Activated T-helper 17 cell treated with anti-CD3 and anti-CD28 coated beads, Interleukin-2, amount 50 U/mL, for 72 hours (primary cell): ENCODE measurements around the gene CRYBG3. TPM values are rescaled to one million over a fixed set of nuclear protein-coding genes. Genes with fewer than 3 reads are reported as not detected.

Source experiments
- ATAC-seq: fragments of 150-1000 bp; cut with Tn5 transposase; replicated peaks from 2 replicates; pipeline ENCODE4 v1.10.0; 2021; ENCODE audit warnings: mild to moderate bottlenecking, moderate library complexity
- H3K27ac Mint-ChIP-seq: one replicate; pipeline ENCODE4 v1.8.0; 2022; ENCODE audit warnings: mixed read lengths
- H3K27me3 Mint-ChIP-seq: one replicate; pipeline ENCODE4 v1.8.0; 2022; ENCODE audit warnings: mixed read lengths
- H3K36me3 Mint-ChIP-seq: one replicate; pipeline ENCODE4 v1.8.0; 2022; ENCODE audit warnings: low read depth, mild to moderate bottlenecking, mixed read lengths
- H3K4me1 Mint-ChIP-seq: one replicate; pipeline ENCODE4 v1.8.0; 2022; ENCODE audit warnings: mixed read lengths
- H3K4me3 Mint-ChIP-seq: one replicate; pipeline ENCODE4 v1.8.0; 2022; ENCODE audit warnings: mild to moderate bottlenecking, mixed read lengths
- H3K9me3 Mint-ChIP-seq: one replicate; pipeline ENCODE4 v1.8.0; 2022; ENCODE audit warnings: mixed read lengths
- total RNA-seq, 2 donors: library from RNA; stranded (reverse); gene quantifications; one replicate each; pipeline ENCODE4 v1.2.3, GENCODE V29; 2022

Gene CRYBG3
- total RNA-seq, 2 donors from 2014 or later: 15.3 to 26.7 TPM

GRCh38 chr3:97862582-97862981, 40.8 kb downstream of the CRYBG3 start:
- Mint-ChIP-seq H3K4me3 (no peak overlapping the region), H3K27ac (no peak overlapping the region), H3K27me3 (no peaks in the 10 kb centered on the region), H3K36me3 (peaks cover 12% of the 10 kb centered on the region), H3K4me1 (no peaks in the 10 kb centered on the region), H3K9me3 (no peaks in the 10 kb centered on the region)
- no peak for ATAC-seq

GRCh38 chr3:97863031-97863430, 41.2 kb downstream of the CRYBG3 start:
- Mint-ChIP-seq H3K27ac (no peak overlapping the region), H3K4me3 (no peak overlapping the region), H3K27me3 (no peaks in the 10 kb centered on the region), H3K9me3 (no peaks in the 10 kb centered on the region), H3K36me3 (peaks cover 12% of the 10 kb centered on the region), H3K4me1 (no peaks in the 10 kb centered on the region)
- no peak for ATAC-seq

- no peak for ATAC-seq
- Mint-ChIP-seq H3K4me1 (no peaks in the 10 kb centered on the region), H3K4me3 (no peak overlapping the region), H3K9me3 (no peaks in the 10 kb centered on the region), H3K27me3 (no peaks in the 10 kb centered on the region), H3K36me3 (peaks cover 12% of the 10 kb centered on the region), H3K27ac (no peak overlapping the region)
Measured at GRCh38 chr3:97863775-97864174, 42.0 kb downstream of the CRYBG3 start.

- Mint-ChIP-seq H3K27me3 (no peaks in the 10 kb centered on the region), H3K27ac (peak overlapping the region; percentile 88), H3K9me3 (no peaks in the 10 kb centered on the region), H3K4me3 (no peak overlapping the region), H3K4me1 (peaks cover 21% of the 10 kb centered on the region), H3K36me3 (peaks cover 8% of the 10 kb centered on the region)
- ATAC-seq: no peak
Measured at GRCh38 chr3:97871186-97871585, 49.4 kb downstream of the CRYBG3 start.

- no peaks in the 10 kb centered on the region for H3K9me3 Mint-ChIP-seq
- peaks cover 21% of the 10 kb centered on the region for H3K4me1 Mint-ChIP-seq
- no peaks in the 10 kb centered on the region for H3K27me3 Mint-ChIP-seq
- H3K36me3 Mint-ChIP-seq: peaks cover 8% of the 10 kb centered on the region
- ATAC-seq: peak; percentile 93
- peak overlapping the region; percentile 70 for H3K4me3 Mint-ChIP-seq
- peak overlapping the region; percentile 88 for H3K27ac Mint-ChIP-seq
Measured at GRCh38 chr3:97871801-97872524, 50.2 kb downstream of the CRYBG3 start.

- peak overlapping the region; percentile 88 for H3K27ac Mint-ChIP-seq
- H3K9me3 Mint-ChIP-seq: no peaks in the 10 kb centered on the region
- ATAC-seq: peak; percentile 55
- peaks cover 21% of the 10 kb centered on the region for H3K4me1 Mint-ChIP-seq
- no peaks in the 10 kb centered on the region for H3K27me3 Mint-ChIP-seq
- H3K4me3 Mint-ChIP-seq: peak overlapping the region; percentile 70
- peaks cover 8% of the 10 kb centered on the region for H3K36me3 Mint-ChIP-seq
Measured at GRCh38 chr3:97872525-97873042, 50.8 kb downstream of the CRYBG3 start.

GRCh38 chr3:97880267-97880666, 58.5 kb downstream of the CRYBG3 start:
- Mint-ChIP-seq H3K36me3 (peaks cover 15% of the 10 kb centered on the region), H3K27me3 (no peaks in the 10 kb centered on the region)

GRCh38 chr3:97882975-97883598, 61.3 kb downstream of the CRYBG3 start:
- H3K4me1 Mint-ChIP-seq: peaks cover 6% of the 10 kb centered on the region
- H3K27ac Mint-ChIP-seq: no peak overlapping the region
- peak overlapping the region; percentile 7 for H3K4me3 Mint-ChIP-seq
- peak; percentile 75 for ATAC-seq
- H3K27me3 Mint-ChIP-seq: no peaks in the 10 kb centered on the region
- H3K9me3 Mint-ChIP-seq: no peaks in the 10 kb centered on the region
- peaks cover 43% of the 10 kb centered on the region for H3K36me3 Mint-ChIP-seq

More at GRCh38 chr3:97880267-97880666, 58.5 kb downstream of the CRYBG3 start:
- Mint-ChIP-seq H3K9me3 (no peaks in the 10 kb centered on the region), H3K4me3 (no peak overlapping the region), H3K4me1 (peaks cover 6% of the 10 kb centered on the region), H3K27ac (no peak overlapping the region)
- ATAC-seq: no peak

- Mint-ChIP-seq H3K4me1 (peaks cover 6% of the 10 kb centered on the region), H3K36me3 (peaks cover 50% of the 10 kb centered on the region), H3K4me3 (no peak overlapping the region), H3K27ac (no peak overlapping the region), H3K9me3 (no peaks in the 10 kb centered on the region), H3K27me3 (no peaks in the 10 kb centered on the region)
- ATAC-seq: no peak
Measured at GRCh38 chr3:97883736-97884135, 61.9 kb downstream of the CRYBG3 start.

- no peak overlapping the region for H3K4me3 Mint-ChIP-seq
- no peak overlapping the region for H3K27ac Mint-ChIP-seq
- no peaks in the 10 kb centered on the region for H3K27me3 Mint-ChIP-seq
- H3K36me3 Mint-ChIP-seq: peaks cover 59% of the 10 kb centered on the region
- peaks cover 6% of the 10 kb centered on the region for H3K4me1 Mint-ChIP-seq
- no peaks in the 10 kb centered on the region for H3K9me3 Mint-ChIP-seq
- ATAC-seq: no peak
Measured at GRCh38 chr3:97884586-97885123, 62.8 kb downstream of the CRYBG3 start.

GRCh38 chr3:97885931-97886824, 64.4 kb downstream of the CRYBG3 start:
- no peak overlapping the region for H3K27ac Mint-ChIP-seq

GRCh38 chr3:97889814-97890213, 68.0 kb downstream of the CRYBG3 start:
- no peak overlapping the region for H3K27ac Mint-ChIP-seq
- no peaks in the 10 kb centered on the region for H3K27me3 Mint-ChIP-seq
- no peak overlapping the region for H3K4me3 Mint-ChIP-seq
- no peak for ATAC-seq
- H3K36me3 Mint-ChIP-seq: peaks cover 64% of the 10 kb centered on the region
- H3K4me1 Mint-ChIP-seq: no peaks in the 10 kb centered on the region
- no peaks in the 10 kb centered on the region for H3K9me3 Mint-ChIP-seq

More at GRCh38 chr3:97885931-97886824, 64.4 kb downstream of the CRYBG3 start:
- Mint-ChIP-seq H3K4me1 (peaks cover 6% of the 10 kb centered on the region), H3K36me3 (peaks cover 68% of the 10 kb centered on the region), H3K27me3 (no peaks in the 10 kb centered on the region), H3K9me3 (no peaks in the 10 kb centered on the region), H3K4me3 (no peak overlapping the region)
- ATAC-seq: no peak

- no peaks in the 10 kb centered on the region for H3K4me1 Mint-ChIP-seq
- H3K9me3 Mint-ChIP-seq: no peaks in the 10 kb centered on the region
- H3K27ac Mint-ChIP-seq: no peak overlapping the region
- peaks cover 55% of the 10 kb centered on the region for H3K36me3 Mint-ChIP-seq
- no peaks in the 10 kb centered on the region for H3K27me3 Mint-ChIP-seq
- no peak overlapping the region for H3K4me3 Mint-ChIP-seq
- no peak for ATAC-seq
Measured at GRCh38 chr3:97892852-97893251, 71.0 kb downstream of the CRYBG3 start.

- ATAC-seq: no peak
- no peak overlapping the region for H3K27ac Mint-ChIP-seq
- no peaks in the 10 kb centered on the region for H3K9me3 Mint-ChIP-seq
- H3K36me3 Mint-ChIP-seq: peaks cover 43% of the 10 kb centered on the region
- no peak overlapping the region for H3K4me3 Mint-ChIP-seq
- no peaks in the 10 kb centered on the region for H3K27me3 Mint-ChIP-seq
- no peaks in the 10 kb centered on the region for H3K4me1 Mint-ChIP-seq
Measured at GRCh38 chr3:97895216-97895615, 73.4 kb downstream of the CRYBG3 start.
